H9 (cell line): ENCODE results near the gene GARNL3. TPM values are rescaled to one million over a fixed set of nuclear protein-coding genes. Genes with fewer than 3 reads are reported as not detected.

Source experiments
- DNase-seq: peaks from one replicate; pipeline ENCODE4 v3.0.0-alpha.2; 2017
- H2AFZ ChIP-seq: one replicate; pipeline ENCODE4 v1.6.1; 2013; ENCODE audit warnings: mild to moderate bottlenecking, low read length, control low read depth, moderate library complexity
- H2AK5ac ChIP-seq: 2 replicates; pipeline ENCODE4 v1.6.1; 2013; ENCODE audit warnings: low read length, control low read depth, mixed read lengths; ENCODE audit not compliant: insufficient read length
- H2BK120ac ChIP-seq: one replicate; pipeline ENCODE4 v1.6.1; 2013; ENCODE audit warnings: low read depth, mild to moderate bottlenecking, low read length, control low read depth, inconsistent platforms; ENCODE audit not compliant: poor library complexity, severe bottlenecking
- H2BK12ac ChIP-seq: 2 replicates; pipeline ENCODE4 v1.6.1; 2013; ENCODE audit warnings: low read length, control low read depth, mixed read lengths, low read depth; ENCODE audit not compliant: insufficient read length
- H2BK15ac ChIP-seq: 2 replicates; pipeline ENCODE4 v1.6.1; 2013; ENCODE audit warnings: low read depth, low read length, control low read depth
- H2BK20ac ChIP-seq: one replicate; pipeline ENCODE4 v1.6.1; 2013; ENCODE audit warnings: low read depth, mild to moderate bottlenecking, low read length, control low read depth, inconsistent platforms; ENCODE audit not compliant: poor library complexity, severe bottlenecking
- H2BK5ac ChIP-seq: 2 replicates; pipeline ENCODE4 v1.6.1; 2013; ENCODE audit warnings: low read length, control low read depth, mixed read lengths; ENCODE audit not compliant: insufficient read length
- H3K14ac ChIP-seq: 2 replicates; pipeline ENCODE4 v1.6.1; 2013; ENCODE audit warnings: low read length, control low read depth; ENCODE audit not compliant: insufficient read depth
- H3K18ac ChIP-seq: 2 replicates; pipeline ENCODE4 v1.6.1; 2013; ENCODE audit warnings: low read depth, mild to moderate bottlenecking, mixed read lengths, low read length, control low read depth; ENCODE audit not compliant: insufficient read length
- H3K23ac ChIP-seq: 2 replicates; pipeline ENCODE4 v1.6.1; 2013; ENCODE audit warnings: low read length, control low read depth, mixed read lengths, low read depth; ENCODE audit not compliant: insufficient read length
- H3K23me2 ChIP-seq: 2 replicates; pipeline ENCODE4 v1.6.1; 2013; ENCODE audit warnings: low read depth, mild to moderate bottlenecking, mixed read lengths, low read length, control low read depth; ENCODE audit not compliant: insufficient read length, poor library complexity, severe bottlenecking
- H3K27ac ChIP-seq: 2 replicates; pipeline ENCODE4 v1.5.1; 2013; ENCODE audit warnings: low read length, control low read depth, mixed read lengths, low read depth; ENCODE audit not compliant: insufficient read length
- H3K27me3 ChIP-seq: 2 replicates; pipeline ENCODE4 v1.6.1; 2013; ENCODE audit warnings: low read length, control low read depth, inconsistent platforms; ENCODE audit not compliant: insufficient read depth
- H3K4ac ChIP-seq: 2 replicates; pipeline ENCODE4 v1.6.1; 2013; ENCODE audit warnings: low read depth, mild to moderate bottlenecking, control low read depth, inconsistent platforms, low read length, moderate library complexity
- H3K4me1 ChIP-seq: 2 replicates; pipeline ENCODE4 v1.6.1; 2013; ENCODE audit warnings: low read length, control low read depth, inconsistent platforms; ENCODE audit not compliant: insufficient read depth
- H3K4me2 ChIP-seq: 2 replicates; pipeline ENCODE4 v1.6.1; 2013; ENCODE audit warnings: low read length, control low read depth, mixed read lengths; ENCODE audit not compliant: insufficient read length, insufficient read depth
- H3K56ac ChIP-seq: 2 replicates; pipeline ENCODE4 v1.6.1; 2013; ENCODE audit warnings: low read depth, mild to moderate bottlenecking, mixed read lengths, low read length, control low read depth; ENCODE audit not compliant: insufficient read length
- H3K79me1 ChIP-seq: 2 replicates; pipeline ENCODE4 v1.6.1; 2013; ENCODE audit warnings: low read depth, mild to moderate bottlenecking, moderate library complexity, low read length, control low read depth, inconsistent platforms; ENCODE audit not compliant: insufficient read depth, poor library complexity, severe bottlenecking
- H3K79me2 ChIP-seq: 2 replicates; pipeline ENCODE4 v1.6.1; 2013; ENCODE audit warnings: low read length, control low read depth, inconsistent platforms; ENCODE audit not compliant: insufficient read depth
- H3K9ac ChIP-seq: 2 replicates; pipeline ENCODE4 v1.6.1; 2013; ENCODE audit warnings: low read length, control low read depth, mixed read lengths; ENCODE audit not compliant: insufficient read length; ENCODE audit errors: extremely low read depth
- H3K9me3 ChIP-seq: one replicate; pipeline ENCODE4 v1.6.1; 2013; ENCODE audit warnings: low read depth, low read length, inconsistent platforms; ENCODE audit not compliant: control insufficient read depth
- H3T11ph ChIP-seq: one replicate; pipeline ENCODE4 v1.6.1; 2013; ENCODE audit warnings: mild to moderate bottlenecking, low read length, control low read depth, inconsistent platforms
- H4K20me1 ChIP-seq: one replicate; pipeline ENCODE4 v1.6.1; 2013; ENCODE audit not compliant: control insufficient read depth, insufficient read length, insufficient read depth
- H4K5ac ChIP-seq: 2 replicates; pipeline ENCODE4 v1.6.1; 2013; ENCODE audit warnings: low read depth, mild to moderate bottlenecking, mixed read lengths, low read length, control low read depth; ENCODE audit not compliant: insufficient read length
- H4K8ac ChIP-seq: replicated peaks from 2 replicates; pipeline ENCODE4 v1.6.1; 2013; ENCODE audit warnings: low read length, control low read depth, mixed read lengths, low read depth; ENCODE audit not compliant: insufficient read length
- H4K91ac ChIP-seq: 2 replicates; pipeline ENCODE4 v1.6.1; 2013; ENCODE audit warnings: low read depth, mild to moderate bottlenecking, moderate library complexity, mixed read lengths, low read length, control low read depth; ENCODE audit not compliant: insufficient read length
- H3K27ac Mint-ChIP-seq, 3 experiments: 2 replicates in 2 of 3; 3 replicates in 1 of 3; pipeline ENCODE4 v1.8.0; 2020 to 2021; ENCODE audit warnings: mixed read lengths in 3 of 3, mild to moderate bottlenecking in 1 of 3, moderate library complexity in 1 of 3
- H3K27me3 Mint-ChIP-seq: 2 replicates; pipeline ENCODE4 v1.8.0; 2021; ENCODE audit warnings: low read depth, mild to moderate bottlenecking, moderate library complexity, mixed read lengths
- H3K36me3 Mint-ChIP-seq, 3 experiments: 2 replicates in 2 of 3; 3 replicates in 1 of 3; pipeline ENCODE4 v1.8.0; 2020 to 2021; ENCODE audit warnings: low read depth in 3 of 3, mixed read lengths in 3 of 3; ENCODE audit not compliant: insufficient read depth in 1 of 3
- H3K4me1 Mint-ChIP-seq, 2 experiments: 2 replicates each; pipeline ENCODE4 v1.8.0; 2020; ENCODE audit warnings: mixed read lengths in 2 of 2
- H3K4me3 Mint-ChIP-seq, 2 experiments: 2 replicates in 1 of 2; 3 replicates in 1 of 2; pipeline ENCODE4 v1.8.0; 2020 to 2021; ENCODE audit warnings: mild to moderate bottlenecking in 2 of 2, mixed read lengths in 2 of 2, moderate library complexity in 1 of 2
- H3K9me3 Mint-ChIP-seq, 2 experiments: 2 replicates in 1 of 2; 3 replicates in 1 of 2; pipeline ENCODE4 v1.8.0; 2020; ENCODE audit warnings: mild to moderate bottlenecking in 2 of 2, mixed read lengths in 2 of 2, moderate library complexity in 1 of 2
- WGBS: extraction: QIAGEN DNeasy Blood & Tissue Kit; methylation state at CpG from one replicate; pipeline ENCODE4 v1.1.7; 2013; ENCODE audit warnings: missing lambda C conversion rate, low lambda C conversion rate, mixed read lengths; ENCODE audit not compliant: insufficient read length; ENCODE audit errors: extremely low coverage; 5-methylcytosine and 5-hydroxymethylcytosine counted together
- total RNA-seq: library from RNA; stranded (reverse); gene quantifications from 2 replicates; pipeline ENCODE4 v1.2.1, GENCODE V29; 2021
- TF ChIP-seq, protein P1 (sequence below): fragments of 200-600 bp; sonication (generic); conservative IDR thresholded peaks from 3 replicates; pipeline ENCODE4 v1.8.0; 2021; ENCODE audit warnings: antibody characterized with exemption, mild to moderate bottlenecking

The GARNL3 gene
- total RNA-seq, 1 experiment from 2014 or later, result 8.7 TPM

- Histone ChIP-seq H4K91ac (no peak overlapping the region), H3K79me1 (no peaks in the 10 kb centered on the region), H3K23ac (no peak overlapping the region), H2AFZ (no peak overlapping the region), H4K5ac (no peak overlapping the region), H3K27ac (no peak overlapping the region), H3K27me3 (no peaks in the 10 kb centered on the region), H3K79me2 (no peaks in the 10 kb centered on the region), H2AK5ac (no peak overlapping the region), H3K4ac (no peak overlapping the region), H3K9me3 (no peaks in the 10 kb centered on the region), H2BK5ac (no peak overlapping the region), H4K20me1 (no peaks in the 10 kb centered on the region), H3K4me1 (no peaks in the 10 kb centered on the region), H3K14ac (0 out of 2 replicates have a peak overlapping the region, but pooled peaks have one; percentile 24), H3K23me2 (peaks cover 11% of the 10 kb centered on the region), H3K56ac (no peak overlapping the region), H2BK20ac (no peak overlapping the region), H2BK120ac (no peak overlapping the region), H3T11ph (no peak overlapping the region), H2BK12ac (no peak overlapping the region), H3K4me2 (peak overlapping the region; percentile 64), H2BK15ac (no peak overlapping the region; the same call in 1 of the 2 replicates), H3K18ac (no peak overlapping the region), H4K8ac (no peak overlapping the region), H3K9ac (peak overlapping the region; percentile 42)
- WGBS, result no CpG with 5 or more reads among the region's 55 CpGs
- peaks cover 12 to 22% of the 10 kb centered on the region in 2 experiments for H3K4me1 Mint-ChIP-seq
- peaks cover 1 to 14% (median 7%) of the 10 kb centered on the region in 3 experiments; a peak in 5 of 7 replicates for H3K36me3 Mint-ChIP-seq
- TF ChIP-seq, protein P1, sequence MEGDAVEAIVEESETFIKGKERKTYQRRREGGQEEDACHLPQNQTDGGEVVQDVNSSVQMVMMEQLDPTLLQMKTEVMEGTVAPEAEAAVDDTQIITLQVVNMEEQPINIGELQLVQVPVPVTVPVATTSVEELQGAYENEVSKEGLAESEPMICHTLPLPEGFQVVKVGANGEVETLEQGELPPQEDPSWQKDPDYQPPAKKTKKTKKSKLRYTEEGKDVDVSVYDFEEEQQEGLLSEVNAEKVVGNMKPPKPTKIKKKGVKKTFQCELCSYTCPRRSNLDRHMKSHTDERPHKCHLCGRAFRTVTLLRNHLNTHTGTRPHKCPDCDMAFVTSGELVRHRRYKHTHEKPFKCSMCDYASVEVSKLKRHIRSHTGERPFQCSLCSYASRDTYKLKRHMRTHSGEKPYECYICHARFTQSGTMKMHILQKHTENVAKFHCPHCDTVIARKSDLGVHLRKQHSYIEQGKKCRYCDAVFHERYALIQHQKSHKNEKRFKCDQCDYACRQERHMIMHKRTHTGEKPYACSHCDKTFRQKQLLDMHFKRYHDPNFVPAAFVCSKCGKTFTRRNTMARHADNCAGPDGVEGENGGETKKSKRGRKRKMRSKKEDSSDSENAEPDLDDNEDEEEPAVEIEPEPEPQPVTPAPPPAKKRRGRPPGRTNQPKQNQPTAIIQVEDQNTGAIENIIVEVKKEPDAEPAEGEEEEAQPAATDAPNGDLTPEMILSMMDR, result peak; percentile 63
- peaks cover 11% of the 10 kb centered on the region for H3K27me3 Mint-ChIP-seq
- DNase-seq, result peak; percentile 52
- H3K27ac Mint-ChIP-seq, result 0 out of 7 replicates have a peak overlapping the region, but pooled peaks of 1 of the 3 experiments have one; percentile 7
- H3K4me3 Mint-ChIP-seq, result peak overlapping the region; percentile 68 to 87
- no peaks in the 10 kb centered on the region for H3K9me3 Mint-ChIP-seq
Observed at GRCh38 chr9:127397646-127398274, 133.2 kb downstream of the GARNL3 start.
